T-helper 9 cell (primary cell): ENCODE data around the gene PRPS1.
"Not testable (repeated sequence)": the region's sequence is repeated elsewhere in the genome, so short reads cannot be mapped to it uniquely, and the experiment has no call there.

Experiments
- DNase-seq: peaks from one replicate; pipeline ENCODE4 v3.0.0-alpha.2; 2020

PRPS1 gene

GRCh38 chrX:107675823-107676555 lies 47.7 kb downstream of the PRPS1 start:
- no peak for DNase-seq

GRCh38 chrX:107676559-107677378 lies 48.5 kb downstream of the PRPS1 start:
- peak; percentile 35 for DNase-seq

- DNase-seq, result no peak
Observed at GRCh38 chrX:107677501-107677901, 49.2 kb downstream of the PRPS1 start.

DNA sequence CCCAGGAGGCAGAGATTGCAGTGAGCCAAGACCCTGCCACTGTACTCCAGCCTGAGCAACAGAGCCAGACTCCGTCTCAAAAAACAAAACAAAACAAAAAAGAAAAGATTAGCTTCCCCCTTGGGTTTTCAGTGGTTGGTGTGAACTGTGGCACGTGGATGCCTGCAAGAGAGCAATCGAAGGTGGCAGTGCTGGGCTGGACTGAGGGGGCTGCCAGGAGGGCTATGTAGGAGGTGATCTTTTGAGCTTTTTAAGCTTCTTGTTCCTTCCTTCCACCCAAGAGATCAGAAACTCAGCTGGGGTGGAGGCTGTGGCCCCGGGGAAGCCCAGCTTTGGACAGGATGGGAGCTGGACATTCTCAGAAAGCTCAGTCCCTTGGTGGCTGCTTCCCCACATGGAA lies 49.6 kb downstream of the PRPS1 start:
- DNase-seq, result no peak

DNA sequence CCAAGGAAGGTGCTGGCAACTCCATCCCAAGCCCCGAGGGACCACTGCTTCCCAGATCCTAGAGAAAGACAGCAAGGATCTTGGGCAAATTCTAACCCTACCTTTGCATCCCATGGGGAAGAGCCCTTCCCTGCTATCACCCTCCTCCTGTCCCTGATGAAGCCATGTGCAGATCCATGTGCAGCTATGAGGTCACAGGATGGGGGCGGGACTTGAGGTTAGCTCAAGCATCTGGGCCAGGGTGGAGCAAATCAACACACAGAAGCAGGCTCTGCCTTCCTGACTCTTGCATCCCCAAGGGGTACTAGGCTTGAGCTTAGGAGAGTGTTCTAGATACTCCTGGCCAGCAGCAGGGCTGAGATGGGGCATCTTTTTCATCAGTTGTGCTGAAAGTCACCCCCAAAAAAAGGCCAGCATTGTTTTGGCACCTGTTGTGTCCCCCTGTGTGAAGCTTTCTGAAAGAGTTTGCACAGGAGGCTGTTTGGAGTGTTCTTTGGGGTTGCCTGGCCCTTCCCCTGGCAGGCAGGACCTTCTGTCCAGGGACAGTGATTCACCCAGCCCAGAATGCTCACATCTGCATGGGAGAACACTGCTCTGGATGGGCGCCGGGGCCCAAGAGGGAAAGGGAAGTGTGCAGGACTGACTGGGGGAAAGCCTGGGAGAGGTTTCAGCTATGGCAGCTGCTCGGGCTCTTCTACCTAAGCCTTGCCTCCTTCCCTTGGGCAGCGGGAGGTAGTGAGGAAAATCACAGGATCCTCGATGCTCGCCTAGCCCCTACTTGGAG lies 50.8 kb downstream of the PRPS1 start:
- peak; percentile 70 for DNase-seq

GRCh38 chrX:107682256-107682655 lies 53.9 kb downstream of the PRPS1 start:
- no peak for DNase-seq

GRCh38 chrX:107683124-107683895 lies 55.0 kb downstream of the PRPS1 start:
- no peak for DNase-seq

GRCh38 chrX:107683931-107684330 lies 55.6 kb downstream of the PRPS1 start:
- DNase-seq, result no peak

GRCh38 chrX:107684956-107685385 lies 56.7 kb downstream of the PRPS1 start:
- no peak for DNase-seq

GRCh38 chrX:107685586-107685985 lies 57.3 kb downstream of the PRPS1 start:
- not testable (repeated sequence) for DNase-seq

- DNase-seq, result no peak
Observed at GRCh38 chrX:107686026-107686425, 57.7 kb downstream of the PRPS1 start.

GRCh38 chrX:107686792-107687191 lies 58.5 kb downstream of the PRPS1 start:
- DNase-seq, result no peak

- DNase-seq, result no peak
Observed at GRCh38 chrX:107687445-107687844, 59.1 kb downstream of the PRPS1 start.

- DNase-seq, result no peak
Observed at GRCh38 chrX:107691024-107691448, 62.7 kb downstream of the PRPS1 start.

GRCh38 chrX:107699616-107700015 lies 71.3 kb downstream of the PRPS1 start:
- DNase-seq, result no peak

DNA sequence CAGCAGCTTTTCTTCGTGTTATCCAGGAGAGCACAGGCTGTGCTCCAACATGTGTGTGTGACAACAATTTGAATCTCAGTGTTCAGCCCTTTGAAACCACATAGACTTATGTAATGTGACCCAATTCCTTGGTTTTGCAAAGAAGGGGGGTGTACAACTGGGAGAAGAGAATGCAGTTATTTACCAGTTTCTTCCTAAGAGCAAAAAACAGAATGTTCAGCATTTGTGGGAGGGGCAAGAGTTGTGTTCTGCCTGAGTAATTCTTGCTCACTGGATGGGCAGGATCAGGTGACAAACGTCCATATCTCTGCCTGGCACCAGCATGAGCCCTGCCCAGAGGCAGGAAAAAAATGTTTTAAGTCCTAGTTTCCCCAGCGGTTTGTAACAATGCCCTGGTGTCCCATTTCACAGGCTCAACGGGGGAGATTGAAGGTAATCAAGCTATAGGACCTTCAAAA lies 72.0 kb downstream of the PRPS1 start:
- no peak for DNase-seq
